PFSK-1 (cell line): ENCODE data around the gene GABARAP.

Experiments
- POLR2AphosphoS5 ChIP-seq: IDR thresholded peaks from 2 replicates; pipeline ENCODE4 v1.6.1; 2012; ENCODE audit warnings: low read depth, mild to moderate bottlenecking, control low read depth, low read length, moderate library complexity
- REST ChIP-seq, 2 experiments: IDR thresholded peaks; 2 replicates each; pipeline versions ENCODE4 v1.6.1 to v1.8.0; 2011 to 2012; ENCODE audit warnings: low read depth in 2 of 2, low read length in 2 of 2, control low read depth in 1 of 2, inconsistent platforms in 1 of 2, mild to moderate bottlenecking in 1 of 2, moderate library complexity in 1 of 2; ENCODE audit not compliant: insufficient read depth in 1 of 2
- SIN3A ChIP-seq: IDR thresholded peaks from 2 replicates; pipeline ENCODE4 v1.6.1; 2012; ENCODE audit warnings: mild to moderate bottlenecking, low read length, moderate library complexity, borderline replicate concordance; ENCODE audit not compliant: insufficient read depth
- TAF1 ChIP-seq: IDR thresholded peaks from 2 replicates; pipeline ENCODE4 v1.6.1; 2012; ENCODE audit warnings: low read length, control low read depth, borderline replicate concordance; ENCODE audit not compliant: insufficient read depth

GRCh38 chr17:7248796-7249195, 6.5 kb upstream of the GABARAP start:
- TF ChIP-seq REST (IDR thresholded peaks at IDR 0.05; ENCODE audit: insufficient read depth in 1 of 2, low read depth in 2 of 2, low read length in 2 of 2) (no peak), POLR2AphosphoS5 (no peak), TAF1 (no peak), SIN3A (no peak)
